Measurements from ENCODE around the gene FOXP1.

GRCh38 chr3:71060536-71060935 is 523.0 kb downstream of the FOXP1 start:
- TF ChIP-seq CTCF (IDR thresholded peaks at IDR 0.05 in 4 of 5, conservative IDR thresholded peaks at IDR 0.05 in 1 of 5) (no peak), POLR2A (IDR thresholded peaks at IDR 0.05) (no peak)
